Cardiac muscle cell (in vitro differentiated cells and primary cell): ENCODE measurements around the gene EMD. TPM values are rescaled to one million over a fixed set of nuclear protein-coding genes. Genes with fewer than 3 reads are reported as not detected.

ENCODE experiments used
- polyA plus RNA-seq: library from polyadenylated mRNA; unstranded; fragments of >200 nt; fragmentation: Nextera tagmentation; extraction: Ambion mirVana; gene quantifications from 2 replicates; pipeline ENCODE4 v1.2.1, GENCODE V29; 2016
- total RNA-seq: library from RNA; depleted of rRNA; stranded (reverse); fragments of >200 nt; gene quantifications from 2 replicates; pipeline ENCODE4 v1.2.3, GENCODE V29; 2016

EMD gene
- total and polyA plus RNA-seq, 2 experiments from 2014 or later: 56.9 to 77.7 TPM

Other genes starting within 250 kb of the EMD start
- not detected in 2 replicates for gene OPN1LW, start 235.1 kb upstream of the EMD start, total RNA-seq
- not detected in 2 replicates for gene OPN1LW, start 235.1 kb upstream of the EMD start, polyA plus RNA-seq
- gene OPN1MW, start 196.7 kb upstream of the EMD start, total RNA-seq: not detected in 2 replicates
- gene OPN1MW, start 196.7 kb upstream of the EMD start, polyA plus RNA-seq: not detected in 2 replicates
- gene OPN1MW2, start 159.5 kb upstream of the EMD start, total RNA-seq: not detected in 2 replicates
- not detected in 2 replicates for gene OPN1MW2, start 159.5 kb upstream of the EMD start, polyA plus RNA-seq
- gene OPN1MW3, start 121.7 kb upstream of the EMD start, total RNA-seq: not detected in 2 replicates
- not detected in 2 replicates for gene OPN1MW3, start 121.7 kb upstream of the EMD start, polyA plus RNA-seq
- gene TEX28, start 84.2 kb upstream of the EMD start, total RNA-seq: not detected in 2 replicates
- not detected in 2 replicates for gene TEX28, start 84.2 kb upstream of the EMD start, polyA plus RNA-seq
- gene TKTL1, start 83.5 kb upstream of the EMD start, total RNA-seq: not detected in 2 replicates
- gene TKTL1, start 83.5 kb upstream of the EMD start, polyA plus RNA-seq: not detected in 2 replicates
- gene FLNA, start 4.7 kb upstream of the EMD start, total RNA-seq: 405 and 447 TPM in 2 replicates
- gene FLNA, start 4.7 kb upstream of the EMD start, polyA plus RNA-seq: 250 and 341 TPM in 2 replicates
- 2,299 and 4,006 TPM in 2 replicates for gene RPL10, start 19.1 kb downstream of the EMD start, total RNA-seq
- gene RPL10, start 19.1 kb downstream of the EMD start, polyA plus RNA-seq: 1,000 and 1,150 TPM in 2 replicates
- 34.3 and 40.4 TPM in 2 replicates for gene DNASE1L1, start 30.0 kb downstream of the EMD start, total RNA-seq
- gene DNASE1L1, start 30.0 kb downstream of the EMD start, polyA plus RNA-seq: 24.8 and 26.1 TPM in 2 replicates
- 37.4 and 52.1 TPM in 2 replicates for gene TAFAZZIN, start 32.2 kb downstream of the EMD start, total RNA-seq
- 59.7 and 65.0 TPM in 2 replicates for gene TAFAZZIN, start 32.2 kb downstream of the EMD start, polyA plus RNA-seq
- 52.4 and 71.8 TPM in 2 replicates for gene ATP6AP1, start 49.4 kb downstream of the EMD start, total RNA-seq
- 132 and 155 TPM in 2 replicates for gene ATP6AP1, start 49.4 kb downstream of the EMD start, polyA plus RNA-seq
- gene GDI1, start 57.9 kb downstream of the EMD start, total RNA-seq: 159 and 190 TPM in 2 replicates
- 131 and 144 TPM in 2 replicates for gene GDI1, start 57.9 kb downstream of the EMD start, polyA plus RNA-seq
- 81.8 and 86.1 TPM in 2 replicates for gene FAM50A, start 64.8 kb downstream of the EMD start, total RNA-seq
- 133 and 147 TPM in 2 replicates for gene FAM50A, start 64.8 kb downstream of the EMD start, polyA plus RNA-seq
- 13.6 and 13.7 TPM in 2 replicates for gene PLXNA3, start 79.0 kb downstream of the EMD start, total RNA-seq
- gene PLXNA3, start 79.0 kb downstream of the EMD start, polyA plus RNA-seq: 23.3 and 27.4 TPM in 2 replicates
- gene LAGE3, start 100.0 kb downstream of the EMD start, total RNA-seq: 71.2 and 82.7 TPM in 2 replicates
- 63.5 and 71.4 TPM in 2 replicates for gene LAGE3, start 100.0 kb downstream of the EMD start, polyA plus RNA-seq
- gene UBL4A, start 107.3 kb downstream of the EMD start, total RNA-seq: 65.2 and 103 TPM in 2 replicates
- gene UBL4A, start 107.3 kb downstream of the EMD start, polyA plus RNA-seq: 53.4 and 60.7 TPM in 2 replicates
- 31.1 and 47.3 TPM in 2 replicates for gene SLC10A3, start 111.3 kb downstream of the EMD start, total RNA-seq
- 25.9 and 29.9 TPM in 2 replicates for gene SLC10A3, start 111.3 kb downstream of the EMD start, polyA plus RNA-seq
- gene FAM3A, start 136.9 kb downstream of the EMD start, total RNA-seq: 121 and 140 TPM in 2 replicates
- gene FAM3A, start 136.9 kb downstream of the EMD start, polyA plus RNA-seq: 112 and 136 TPM in 2 replicates
- 30.7 and 36.0 TPM in 2 replicates for gene G6PD, start 167.6 kb downstream of the EMD start, total RNA-seq
- 7.7 and 9.9 TPM in 2 replicates for gene G6PD, start 167.6 kb downstream of the EMD start, polyA plus RNA-seq
- gene IKBKG, start 168.3 kb downstream of the EMD start, total RNA-seq: 15.1 and 18.7 TPM in 2 replicates
- 13.6 and 23.5 TPM in 2 replicates for gene IKBKG, start 168.3 kb downstream of the EMD start, polyA plus RNA-seq
- gene CTAG1A, start 205.8 kb downstream of the EMD start, total RNA-seq: not detected in 2 replicates
- gene CTAG1A, start 205.8 kb downstream of the EMD start, polyA plus RNA-seq: not detected in 2 replicates
- not detected in 2 replicates for gene CTAG1B, start 240.0 kb downstream of the EMD start, total RNA-seq
- not detected in 2 replicates for gene CTAG1B, start 240.0 kb downstream of the EMD start, polyA plus RNA-seq